ENCODE measurements around the gene TBC1D2B.
"Not testable (repeated sequence)": the region's sequence is repeated elsewhere in the genome, so short reads cannot be mapped to it uniquely, and the experiment has no call there.

The TBC1D2B gene

GRCh38 chr15:77977903-77978758 is 99.4 kb downstream of the TBC1D2B start:
- peaks cover 22% of the 10 kb centered on the region for H3K4me1 ChIP-seq (ENCODE audit: control insufficient read depth, insufficient read depth, low read length)
- not testable (repeated sequence) for H3K27ac ChIP-seq (ENCODE audit: low read length)

GRCh38 chr15:77976760-77977525 is 100.6 kb downstream of the TBC1D2B start:
- H3K4me3 ChIP-seq (ENCODE audit: low read length in 2 of 2); H3K36me3 ChIP-seq (ENCODE audit: control insufficient read depth in 2 of 2, insufficient read depth in 2 of 2, low read length in 2 of 2); H3K9me3 ChIP-seq (ENCODE audit: control insufficient read depth in 2 of 2, low read length in 2 of 2); H3K27me3 ChIP-seq (ENCODE audit: control insufficient read depth in 1 of 2, insufficient read depth in 2 of 2, low read length in 2 of 2); H3K27ac ChIP-seq (ENCODE audit: low read length); H3K9ac ChIP-seq (ENCODE audit: low read length in 2 of 2): not testable (repeated sequence)
- peaks cover 22% of the 10 kb centered on the region for H3K4me1 ChIP-seq (ENCODE audit: control insufficient read depth, insufficient read depth, low read length)

More at GRCh38 chr15:77977903-77978758, 99.4 kb downstream of the TBC1D2B start:
- not testable (repeated sequence) for H3K4me3 ChIP-seq (ENCODE audit: low read length in 2 of 2); H3K9ac ChIP-seq (ENCODE audit: low read length in 2 of 2); H3K9me3 ChIP-seq (ENCODE audit: control insufficient read depth in 2 of 2, low read length in 2 of 2); H3K36me3 ChIP-seq (ENCODE audit: control insufficient read depth in 2 of 2, insufficient read depth in 2 of 2, low read length in 2 of 2); H3K27me3 ChIP-seq (ENCODE audit: control insufficient read depth in 1 of 2, insufficient read depth in 2 of 2, low read length in 2 of 2)

GRCh38 chr15:77976095-77976450 is 101.4 kb downstream of the TBC1D2B start:
- H3K9me3 ChIP-seq (ENCODE audit: control insufficient read depth in 2 of 2, low read length in 2 of 2); H3K27ac ChIP-seq (ENCODE audit: low read length): not testable (repeated sequence)
- H3K4me1 ChIP-seq (ENCODE audit: control insufficient read depth, insufficient read depth, low read length): peaks cover 22% of the 10 kb centered on the region

GRCh38 chr15:77975332-77976094 is 102.0 kb downstream of the TBC1D2B start:
- H3K27ac ChIP-seq (ENCODE audit: low read length): no peak overlapping the region
- no peaks in the 10 kb centered on the region for H3K27me3 ChIP-seq (ENCODE audit: control insufficient read depth in 1 of 2, insufficient read depth in 2 of 2, low read length in 2 of 2)
- no peaks in the 10 kb centered on the region for H3K36me3 ChIP-seq (ENCODE audit: control insufficient read depth in 2 of 2, insufficient read depth in 2 of 2, low read length in 2 of 2)
- H3K9ac ChIP-seq (ENCODE audit: low read length in 2 of 2): no peak overlapping the region
- no peaks in the 10 kb centered on the region for H3K9me3 ChIP-seq (ENCODE audit: control insufficient read depth in 2 of 2, low read length in 2 of 2)
- H3K4me1 ChIP-seq (ENCODE audit: control insufficient read depth, insufficient read depth, low read length): peaks cover 22% of the 10 kb centered on the region
- H3K4me3 ChIP-seq (ENCODE audit: low read length in 2 of 2): no peak overlapping the region

More at GRCh38 chr15:77976095-77976450, 101.4 kb downstream of the TBC1D2B start:
- H3K4me3 ChIP-seq (ENCODE audit: low read length in 2 of 2); H3K36me3 ChIP-seq (ENCODE audit: control insufficient read depth in 2 of 2, insufficient read depth in 2 of 2, low read length in 2 of 2); H3K27me3 ChIP-seq (ENCODE audit: control insufficient read depth in 1 of 2, insufficient read depth in 2 of 2, low read length in 2 of 2); H3K9ac ChIP-seq (ENCODE audit: low read length in 2 of 2): not testable (repeated sequence)

GRCh38 chr15:77974416-77975331 is 102.8 kb downstream of the TBC1D2B start:
- Histone ChIP-seq H3K4me3 (ENCODE audit: low read length in 2 of 2) (no peak overlapping the region), H3K36me3 (ENCODE audit: control insufficient read depth in 2 of 2, insufficient read depth in 2 of 2, low read length in 2 of 2) (no peaks in the 10 kb centered on the region), H3K27me3 (ENCODE audit: control insufficient read depth in 1 of 2, insufficient read depth in 2 of 2, low read length in 2 of 2) (no peaks in the 10 kb centered on the region), H3K27ac (ENCODE audit: low read length) (no peak overlapping the region), H3K9ac (ENCODE audit: low read length in 2 of 2) (no peak overlapping the region), H3K4me1 (ENCODE audit: control insufficient read depth, insufficient read depth, low read length) (peaks cover 22% of the 10 kb centered on the region), H3K9me3 (ENCODE audit: control insufficient read depth in 2 of 2, low read length in 2 of 2) (no peaks in the 10 kb centered on the region)

- Histone ChIP-seq H3K27ac (ENCODE audit: low read length) (peak overlapping the region; percentile 24), H3K27me3 (ENCODE audit: control insufficient read depth in 1 of 2, insufficient read depth in 2 of 2, low read length in 2 of 2) (no peaks in the 10 kb centered on the region), H3K36me3 (ENCODE audit: control insufficient read depth in 2 of 2, insufficient read depth in 2 of 2, low read length in 2 of 2) (no peaks in the 10 kb centered on the region), H3K4me1 (ENCODE audit: control insufficient read depth, insufficient read depth, low read length) (peaks cover 22% of the 10 kb centered on the region), H3K9ac (ENCODE audit: low read length in 2 of 2) (no peak overlapping the region), H3K9me3 (ENCODE audit: control insufficient read depth in 2 of 2, low read length in 2 of 2) (no peaks in the 10 kb centered on the region), H3K4me3 (ENCODE audit: low read length in 2 of 2) (no peak overlapping the region)
Observed at GRCh38 chr15:77974098-77974414, 103.5 kb downstream of the TBC1D2B start.

GRCh38 chr15:77973273-77974097 is 104.0 kb downstream of the TBC1D2B start:
- H3K36me3 ChIP-seq (ENCODE audit: control insufficient read depth in 2 of 2, insufficient read depth in 2 of 2, low read length in 2 of 2); H3K4me3 ChIP-seq (ENCODE audit: low read length in 2 of 2); H3K9me3 ChIP-seq (ENCODE audit: control insufficient read depth in 2 of 2, low read length in 2 of 2); H3K9ac ChIP-seq (ENCODE audit: low read length in 2 of 2); H3K27me3 ChIP-seq (ENCODE audit: control insufficient read depth in 1 of 2, insufficient read depth in 2 of 2, low read length in 2 of 2): not testable (repeated sequence)
- H3K4me1 ChIP-seq (ENCODE audit: control insufficient read depth, insufficient read depth, low read length): peaks cover 22% of the 10 kb centered on the region
- H3K27ac ChIP-seq (ENCODE audit: low read length): peak overlapping the region; percentile 24

- not testable (repeated sequence) for H3K36me3 ChIP-seq (ENCODE audit: control insufficient read depth in 2 of 2, insufficient read depth in 2 of 2, low read length in 2 of 2); H3K27me3 ChIP-seq (ENCODE audit: control insufficient read depth in 1 of 2, insufficient read depth in 2 of 2, low read length in 2 of 2); H3K4me3 ChIP-seq (ENCODE audit: low read length in 2 of 2); H3K27ac ChIP-seq (ENCODE audit: low read length); H3K9ac ChIP-seq (ENCODE audit: low read length in 2 of 2); H3K9me3 ChIP-seq (ENCODE audit: control insufficient read depth in 2 of 2, low read length in 2 of 2)
- peaks cover 22% of the 10 kb centered on the region for H3K4me1 ChIP-seq (ENCODE audit: control insufficient read depth, insufficient read depth, low read length)
Observed at GRCh38 chr15:77972706-77973105, 104.8 kb downstream of the TBC1D2B start.

GRCh38 chr15:77971875-77972274 is 105.6 kb downstream of the TBC1D2B start:
- not testable (repeated sequence) for H3K9me3 ChIP-seq (ENCODE audit: control insufficient read depth in 2 of 2, low read length in 2 of 2); H3K27me3 ChIP-seq (ENCODE audit: control insufficient read depth in 1 of 2, insufficient read depth in 2 of 2, low read length in 2 of 2); H3K36me3 ChIP-seq (ENCODE audit: control insufficient read depth in 2 of 2, insufficient read depth in 2 of 2, low read length in 2 of 2); H3K27ac ChIP-seq (ENCODE audit: low read length); H3K4me3 ChIP-seq (ENCODE audit: low read length in 2 of 2); H3K9ac ChIP-seq (ENCODE audit: low read length in 2 of 2)
- peaks cover 22% of the 10 kb centered on the region for H3K4me1 ChIP-seq (ENCODE audit: control insufficient read depth, insufficient read depth, low read length)

All from stomach smooth muscle (tissue), 2 donors.